ENCODE measurements around the gene USP12.

DNA sequence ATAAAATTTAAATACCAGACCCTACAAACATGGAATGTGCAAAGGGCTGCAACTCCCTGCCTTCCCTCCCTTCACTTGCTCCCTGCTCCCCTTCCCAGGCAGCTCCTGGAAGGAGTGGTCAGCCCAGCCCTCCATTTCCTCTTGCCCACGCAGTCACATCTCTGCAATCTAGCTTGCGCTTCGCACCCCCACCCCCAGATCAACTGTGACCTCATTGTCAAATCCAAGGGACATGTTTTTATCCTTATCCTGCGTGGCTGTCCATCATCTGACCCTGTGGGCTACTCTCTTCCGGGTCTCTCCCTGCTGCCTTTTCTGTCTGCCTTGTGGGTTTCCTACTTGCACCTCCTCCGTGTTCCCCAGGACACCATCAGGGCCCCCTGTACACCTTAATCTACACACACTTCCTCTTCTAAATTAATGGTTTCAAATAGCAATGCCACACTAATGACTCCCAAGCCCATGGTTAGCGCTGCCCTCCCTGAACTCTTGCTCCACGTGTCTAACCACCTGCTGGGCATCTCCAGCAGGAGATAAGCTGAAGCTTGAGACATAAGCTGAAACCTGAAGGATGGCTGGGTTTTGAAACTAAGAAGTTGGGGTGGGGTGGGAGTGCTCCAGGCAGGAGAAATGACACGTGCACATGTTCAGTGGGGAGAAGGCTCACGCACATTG is 118.3 kb downstream of the USP12 start:
- no peak for TF ChIP-seq CTCF (conservative IDR thresholded peaks at IDR 0.05; ENCODE audit: low read length)
- no peak for TF ChIP-seq EZH2phosphoT487 (IDR thresholded peaks at IDR 0.05; ENCODE audit: borderline replicate concordance, low read depth, low read length)
